Mesendoderm (in vitro differentiated cells): Measurements from ENCODE around the gene MCM3.
A peak's percentile ranks its signal among the peaks of the same experiment; 100 is the strongest.

Source experiments
- DNase-seq: peaks from one replicate; pipeline ENCODE4 v3.0.0; 2013
- H2AK5ac ChIP-seq: 2 replicates; pipeline ENCODE4 v1.6.1; 2013; ENCODE audit warnings: low read length, inconsistent platforms
- H2BK120ac ChIP-seq: 2 replicates; pipeline ENCODE4 v1.6.1; 2013; ENCODE audit warnings: low read depth, mild to moderate bottlenecking, low read length, moderate library complexity, mixed read lengths
- H2BK15ac ChIP-seq: replicated peaks from 2 replicates; pipeline ENCODE4 v1.6.1; 2013; ENCODE audit warnings: low read depth, mild to moderate bottlenecking, moderate library complexity
- H2BK5ac ChIP-seq: 2 replicates; pipeline ENCODE4 v1.6.1; 2013; ENCODE audit warnings: low read length, inconsistent platforms
- H3K18ac ChIP-seq: 2 replicates; pipeline ENCODE4 v1.6.1; 2013; ENCODE audit warnings: mild to moderate bottlenecking, low read length, mixed read lengths
- H3K23ac ChIP-seq: one replicate; pipeline ENCODE4 v1.6.1; 2013; ENCODE audit warnings: low read length
- H3K27ac ChIP-seq: 2 replicates; pipeline ENCODE4 v1.5.1; 2013; ENCODE audit warnings: low read depth, mild to moderate bottlenecking, inconsistent platforms, low read length, moderate library complexity
- H3K27me3 ChIP-seq: 2 replicates; pipeline ENCODE4 v1.6.1; 2013; ENCODE audit warnings: low read length, control low read depth, mild to moderate bottlenecking, inconsistent platforms; ENCODE audit not compliant: insufficient read depth, poor library complexity
- H3K36me3 ChIP-seq: 2 replicates; pipeline ENCODE4 v1.6.1; 2013; ENCODE audit warnings: low read length, inconsistent platforms; ENCODE audit not compliant: control insufficient read depth, insufficient read depth
- H3K4ac ChIP-seq: one replicate; pipeline ENCODE4 v1.6.1; 2013; ENCODE audit warnings: low read depth, mild to moderate bottlenecking, low read length, moderate library complexity
- H3K4me1 ChIP-seq: 2 replicates; pipeline ENCODE4 v1.6.1; 2013; ENCODE audit warnings: low read depth, low read length, inconsistent platforms; ENCODE audit not compliant: control insufficient read depth
- H3K4me2 ChIP-seq: 2 replicates; pipeline ENCODE4 v1.6.1; 2013; ENCODE audit warnings: low read length
- H3K4me3 ChIP-seq: 2 replicates; pipeline ENCODE4 v1.5.1; 2013; ENCODE audit warnings: mild to moderate bottlenecking, low read length
- H3K56ac ChIP-seq: one replicate; pipeline ENCODE4 v1.6.1; 2013; ENCODE audit warnings: low read length
- H3K79me1 ChIP-seq: 2 replicates; pipeline ENCODE4 v1.6.1; 2013; ENCODE audit warnings: low read length, inconsistent platforms
- H3K79me2 ChIP-seq: 2 replicates; pipeline ENCODE4 v1.6.1; 2013; ENCODE audit warnings: mild to moderate bottlenecking, low read length; ENCODE audit not compliant: control insufficient read depth, insufficient read depth
- H3K9ac ChIP-seq: 2 replicates; pipeline ENCODE4 v1.6.1; 2013; ENCODE audit warnings: low read length, inconsistent platforms
- H4K5ac ChIP-seq: one replicate; pipeline ENCODE4 v1.6.1; 2013; ENCODE audit warnings: low read length
- H4K8ac ChIP-seq: one replicate; pipeline ENCODE4 v1.6.1; 2013; ENCODE audit warnings: low read depth, mild to moderate bottlenecking, control low read depth, low read length, moderate library complexity
- WGBS: extraction: QIAGEN DNeasy Blood & Tissue Kit; methylation state at CpG from one replicate; pipeline ENCODE4 v1.1.7; 2013; ENCODE audit warnings: low lambda C conversion rate, missing lambda C conversion rate; ENCODE audit not compliant: insufficient coverage; ENCODE audit errors: extremely low coverage; 5-methylcytosine and 5-hydroxymethylcytosine counted together

MCM3 gene

DNA sequence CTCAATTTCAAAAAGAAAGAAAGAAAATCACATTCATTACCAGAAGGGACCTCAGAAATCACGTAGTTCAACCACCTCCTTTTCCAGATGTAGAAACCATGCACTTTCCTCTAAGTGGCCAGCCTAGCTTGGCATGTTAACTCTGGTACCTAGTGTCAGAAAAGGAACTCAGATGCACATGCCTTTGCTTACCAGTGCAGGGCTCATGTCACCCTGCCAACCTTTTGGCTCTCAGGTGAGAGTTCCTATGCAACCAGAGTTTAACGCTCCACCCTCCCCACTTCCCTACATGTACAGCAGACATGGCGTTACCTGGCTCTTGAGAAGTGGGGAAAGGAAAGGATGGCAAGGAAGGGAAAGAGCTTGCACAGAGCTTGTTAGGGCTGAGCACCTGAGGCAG is 23.9 kb downstream of the MCM3 start:
- no CpG with 5 or more reads among the region's 3 CpGs for WGBS
- Histone ChIP-seq H3K4me1 (no peaks in the 10 kb centered on the region), H3K27me3 (no peaks in the 10 kb centered on the region), H3K9ac (no peak overlapping the region), H3K79me2 (no peaks in the 10 kb centered on the region), H3K4ac (no peak overlapping the region), H3K27ac (no peak overlapping the region), H2BK5ac (no peak overlapping the region), H3K23ac (no peak overlapping the region), H3K36me3 (peaks cover 9% of the 10 kb centered on the region), H2BK120ac (no peak overlapping the region), H2AK5ac (no peak overlapping the region), H4K5ac (no peak overlapping the region), H4K8ac (no peak overlapping the region), H3K79me1 (no peaks in the 10 kb centered on the region), H3K4me2 (no peak overlapping the region), H3K18ac (no peak overlapping the region), H3K56ac (no peak overlapping the region), H2BK15ac (no peak overlapping the region), H3K4me3 (no peak overlapping the region)
- DNase-seq = no peak

DNA sequence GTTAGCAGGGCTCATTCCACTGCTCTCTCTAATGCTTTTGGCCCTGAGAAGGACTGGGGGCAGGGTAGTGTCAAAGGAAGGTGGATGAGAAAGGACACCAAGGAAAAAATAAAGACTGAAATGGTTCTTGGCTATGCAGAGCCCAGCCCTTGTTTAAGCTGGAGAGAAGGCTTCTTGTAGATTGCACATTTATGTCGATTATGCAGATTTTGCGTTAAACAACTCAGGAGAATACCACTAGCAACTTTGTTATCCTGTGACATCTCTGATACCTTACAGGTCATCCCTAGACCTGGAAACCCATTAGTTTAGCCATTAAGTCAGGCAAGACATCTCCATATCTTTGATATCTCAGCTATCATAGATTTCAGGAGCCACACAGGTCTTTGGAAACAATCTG is 29.1 kb downstream of the MCM3 start:
- Histone ChIP-seq H2BK15ac (no peak overlapping the region), H3K27me3 (no peaks in the 10 kb centered on the region), H3K27ac (no peak overlapping the region), H3K9ac (no peak overlapping the region), H3K79me1 (no peaks in the 10 kb centered on the region), H3K4me3 (no peak overlapping the region), H4K8ac (no peak overlapping the region), H3K4me2 (no peak overlapping the region), H4K5ac (no peak overlapping the region), H2BK5ac (no peak overlapping the region), H3K4me1 (no peaks in the 10 kb centered on the region), H3K23ac (no peak overlapping the region), H2BK120ac (no peak overlapping the region), H2AK5ac (no peak overlapping the region), H3K36me3 (no peaks in the 10 kb centered on the region), H3K18ac (no peak overlapping the region), H3K56ac (no peak overlapping the region), H3K79me2 (no peaks in the 10 kb centered on the region), H3K4ac (no peak overlapping the region)
- WGBS = no CpG with 5 or more reads among the region's 2 CpGs
- DNase-seq = peak; percentile 8

DNA sequence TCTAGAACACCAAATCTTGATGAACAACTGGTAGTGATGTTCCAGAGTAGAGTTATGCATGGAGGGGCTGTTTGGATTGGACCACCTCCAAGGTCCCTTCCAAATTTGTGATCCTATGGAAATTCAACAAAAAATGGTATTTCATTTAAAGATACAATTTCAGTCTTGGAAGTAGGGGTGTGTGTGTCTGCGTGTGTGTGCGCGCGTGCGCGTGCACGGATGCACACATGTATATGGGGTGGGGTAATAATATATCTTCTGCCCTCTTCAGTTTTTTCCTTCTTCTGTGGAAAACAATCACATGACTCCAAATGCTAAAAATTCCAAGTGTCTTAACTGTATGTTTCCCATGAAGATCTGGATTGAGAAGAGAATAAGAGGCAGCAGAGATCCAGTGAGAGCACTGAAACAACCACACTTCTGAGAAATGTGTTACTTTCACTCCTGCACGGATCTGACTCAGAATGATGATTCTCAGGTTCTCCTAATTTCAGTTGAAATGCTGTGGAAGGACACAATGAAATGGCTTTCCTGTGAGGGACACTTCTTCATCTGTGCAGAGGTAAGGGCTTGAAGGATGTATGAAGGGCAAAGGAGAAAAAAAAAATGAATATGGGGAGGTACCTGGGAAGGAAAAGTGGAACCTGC is 29.7 kb downstream of the MCM3 start:
- no peak overlapping the region for H3K4ac ChIP-seq
- no peaks in the 10 kb centered on the region for H3K4me1 ChIP-seq
- no CpG with 5 or more reads among the region's 8 CpGs for WGBS
- H3K18ac ChIP-seq = no peak overlapping the region
- no peaks in the 10 kb centered on the region for H3K79me2 ChIP-seq
- H2BK15ac ChIP-seq = no peak overlapping the region
- no peak overlapping the region for H3K56ac ChIP-seq
- no peak overlapping the region for H3K4me3 ChIP-seq
- no peak overlapping the region for H3K23ac ChIP-seq
- no peak overlapping the region for H4K8ac ChIP-seq
- H2BK5ac ChIP-seq = no peak overlapping the region
- H3K27ac ChIP-seq = no peak overlapping the region
- H3K36me3 ChIP-seq = no peaks in the 10 kb centered on the region
- H2BK120ac ChIP-seq = no peak overlapping the region
- no peak overlapping the region for H3K4me2 ChIP-seq
- no peak overlapping the region for H2AK5ac ChIP-seq
- H4K5ac ChIP-seq = no peak overlapping the region
- H3K27me3 ChIP-seq = no peaks in the 10 kb centered on the region
- no peak for DNase-seq
- no peak overlapping the region for H3K9ac ChIP-seq
- H3K79me1 ChIP-seq = no peaks in the 10 kb centered on the region

DNA sequence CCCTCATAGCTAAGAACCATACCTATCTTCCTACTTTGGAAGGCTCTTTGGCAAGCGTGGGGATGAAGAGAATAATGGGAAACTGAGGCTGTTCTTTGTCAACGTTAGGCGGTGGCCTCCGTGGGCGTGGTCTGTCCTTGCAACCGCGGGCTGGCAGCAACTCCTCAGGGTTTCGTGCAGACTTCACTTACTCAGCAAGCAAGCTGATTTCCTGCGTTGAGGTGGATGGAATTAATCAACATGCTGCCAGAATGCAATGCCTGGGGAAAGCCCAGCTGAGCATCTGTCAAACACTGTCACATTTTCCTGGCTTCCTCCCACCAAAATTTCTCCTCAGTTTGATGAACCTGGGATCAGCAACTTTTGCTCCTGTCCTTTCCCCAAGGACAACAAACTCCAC is 31.0 kb downstream of the MCM3 start:
- no peaks in the 10 kb centered on the region for H3K36me3 ChIP-seq
- H2BK15ac ChIP-seq = no peak overlapping the region
- H3K27me3 ChIP-seq = no peaks in the 10 kb centered on the region
- WGBS = no CpG with 5 or more reads among the region's 9 CpGs
- no peaks in the 10 kb centered on the region for H3K79me1 ChIP-seq
- H4K8ac ChIP-seq = no peak overlapping the region
- H3K4ac ChIP-seq = no peak overlapping the region
- H3K23ac ChIP-seq = no peak overlapping the region
- no peak overlapping the region for H2BK120ac ChIP-seq
- H3K4me1 ChIP-seq = peaks cover 4% of the 10 kb centered on the region
- no peak overlapping the region for H3K56ac ChIP-seq
- no peaks in the 10 kb centered on the region for H3K79me2 ChIP-seq
- no peak overlapping the region for H3K4me3 ChIP-seq
- no peak overlapping the region for H3K4me2 ChIP-seq
- H3K27ac ChIP-seq = no peak overlapping the region
- H4K5ac ChIP-seq = no peak overlapping the region
- DNase-seq = no peak
- no peak overlapping the region for H3K18ac ChIP-seq
- H2AK5ac ChIP-seq = no peak overlapping the region
- no peak overlapping the region for H3K9ac ChIP-seq
- H2BK5ac ChIP-seq = no peak overlapping the region

DNA sequence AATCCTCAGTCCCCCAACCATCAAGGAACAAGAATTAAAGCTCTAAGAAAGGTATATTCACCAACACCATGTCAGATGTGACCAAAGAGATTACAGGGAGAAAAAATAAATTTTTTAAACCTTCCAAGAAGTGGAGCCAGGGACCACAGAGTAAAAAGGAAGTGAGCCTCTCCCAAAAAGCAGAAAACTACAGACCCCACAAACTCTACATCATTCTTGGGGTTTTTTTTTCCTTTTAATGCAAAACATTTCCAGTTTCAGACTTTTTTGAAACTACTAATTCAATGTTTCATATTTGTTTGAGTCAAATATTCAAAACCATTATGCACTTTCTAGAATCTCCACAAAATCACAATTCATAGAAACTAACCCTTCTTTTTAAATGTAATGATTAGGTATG is 33.4 kb downstream of the MCM3 start:
- H2AK5ac ChIP-seq = no peak overlapping the region
- no peak overlapping the region for H3K27ac ChIP-seq
- no peak overlapping the region for H2BK5ac ChIP-seq
- H2BK15ac ChIP-seq = no peak overlapping the region
- H3K36me3 ChIP-seq = no peaks in the 10 kb centered on the region
- H3K56ac ChIP-seq = no peak overlapping the region
- no peak overlapping the region for H2BK120ac ChIP-seq
- no peak overlapping the region for H3K4me2 ChIP-seq
- no peak overlapping the region for H3K23ac ChIP-seq
- no peak for DNase-seq
- H3K79me2 ChIP-seq = no peaks in the 10 kb centered on the region
- peaks cover 4% of the 10 kb centered on the region for H3K4me1 ChIP-seq
- no peak overlapping the region for H3K4me3 ChIP-seq
- H4K5ac ChIP-seq = no peak overlapping the region
- H4K8ac ChIP-seq = no peak overlapping the region
- no peak overlapping the region for H3K4ac ChIP-seq
- no peaks in the 10 kb centered on the region for H3K27me3 ChIP-seq
- no peaks in the 10 kb centered on the region for H3K79me1 ChIP-seq
- H3K18ac ChIP-seq = no peak overlapping the region
- no peak overlapping the region for H3K9ac ChIP-seq

DNA sequence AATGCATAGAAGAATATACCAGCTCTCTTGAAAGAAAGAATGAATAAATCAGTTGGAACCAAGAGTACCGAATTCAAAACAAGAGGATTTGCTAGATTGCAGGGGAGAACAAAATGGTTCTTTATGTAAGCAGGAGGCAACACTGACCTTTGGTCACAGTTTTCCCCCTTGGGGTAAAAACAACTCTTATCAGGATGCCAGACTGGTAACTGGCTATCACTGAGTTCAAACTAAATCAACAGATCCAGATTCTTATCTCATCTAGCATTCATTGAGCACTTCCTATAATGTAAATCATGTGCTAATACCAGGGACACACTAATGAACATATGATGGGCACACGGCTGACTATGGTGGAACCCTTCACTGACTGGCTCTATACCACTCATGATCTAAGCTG is 35.5 kb downstream of the MCM3 start:
- DNase-seq = peak; percentile 10
- no peaks in the 10 kb centered on the region for H3K36me3 ChIP-seq
- H4K8ac ChIP-seq = no peak overlapping the region
- no peak overlapping the region for H3K4me2 ChIP-seq
- no peak overlapping the region for H3K4ac ChIP-seq
- H3K27me3 ChIP-seq = no peaks in the 10 kb centered on the region
- H2BK5ac ChIP-seq = no peak overlapping the region
- peaks cover 4% of the 10 kb centered on the region for H3K4me1 ChIP-seq
- H3K23ac ChIP-seq = no peak overlapping the region
- H3K18ac ChIP-seq = no peak overlapping the region
- WGBS = no CpG with 5 or more reads among the region's 2 CpGs
- no peaks in the 10 kb centered on the region for H3K79me1 ChIP-seq
- H3K56ac ChIP-seq = no peak overlapping the region
- no peak overlapping the region for H3K27ac ChIP-seq
- no peaks in the 10 kb centered on the region for H3K79me2 ChIP-seq
- no peak overlapping the region for H3K9ac ChIP-seq
- H2BK120ac ChIP-seq = no peak overlapping the region
- no peak overlapping the region for H2BK15ac ChIP-seq
- no peak overlapping the region for H2AK5ac ChIP-seq
- no peak overlapping the region for H3K4me3 ChIP-seq
- H4K5ac ChIP-seq = no peak overlapping the region
